GM21576 (cell line): ENCODE results near the gene EFHB.
"Not testable (repeated sequence)": the region's sequence is repeated elsewhere in the genome, so short reads cannot be mapped to it uniquely, and the experiment has no call there.

Experiments used
- ATAC-seq: cut with Tn5 transposase; IDR thresholded peaks from one replicate; pipeline ENCODE4 v1.9.1; 2021; ENCODE audit warnings: mild to moderate bottlenecking, moderate library complexity; ENCODE audit not compliant: unreplicated experiment

Gene EFHB, protein sequence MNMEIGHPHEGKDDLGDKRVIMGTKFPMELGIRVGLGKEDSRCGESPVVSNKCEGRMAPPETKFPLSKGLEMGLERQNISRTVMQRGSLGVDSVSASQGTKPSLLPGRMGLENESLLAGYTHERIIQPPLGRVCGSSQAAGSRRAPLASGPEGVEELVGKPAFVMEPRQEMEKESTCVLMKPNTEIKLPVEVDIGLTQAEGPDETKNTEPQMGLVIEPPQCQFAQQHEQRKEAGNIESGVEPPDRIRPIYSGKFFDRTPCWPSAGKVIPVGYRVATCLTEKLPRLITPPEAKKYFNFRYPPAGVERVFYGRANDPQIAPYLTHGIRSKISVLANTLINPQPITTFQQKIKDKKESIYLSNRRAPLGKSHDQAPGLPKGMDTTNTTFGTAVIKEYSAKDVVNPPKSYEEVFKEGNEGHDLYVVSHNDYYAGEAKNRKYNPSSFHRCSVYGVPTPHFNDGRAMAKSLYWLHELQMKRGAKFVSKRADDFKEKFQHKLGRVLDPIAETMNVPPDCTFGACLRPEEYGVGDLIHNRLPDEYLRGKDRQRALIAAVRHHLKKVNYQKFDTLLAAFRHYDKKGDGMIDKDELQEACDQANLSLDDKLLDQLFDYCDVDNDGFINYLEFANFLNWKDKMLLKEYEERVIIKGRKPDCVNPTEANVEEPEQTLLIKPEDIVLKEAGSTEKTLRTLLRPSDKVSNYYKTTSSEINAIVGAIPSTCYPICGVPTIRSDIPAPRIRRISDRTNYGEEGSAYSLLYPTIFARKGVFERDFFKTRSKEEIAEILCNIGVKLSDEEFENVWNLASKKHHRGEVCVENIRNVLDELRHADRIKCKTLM

DNA sequence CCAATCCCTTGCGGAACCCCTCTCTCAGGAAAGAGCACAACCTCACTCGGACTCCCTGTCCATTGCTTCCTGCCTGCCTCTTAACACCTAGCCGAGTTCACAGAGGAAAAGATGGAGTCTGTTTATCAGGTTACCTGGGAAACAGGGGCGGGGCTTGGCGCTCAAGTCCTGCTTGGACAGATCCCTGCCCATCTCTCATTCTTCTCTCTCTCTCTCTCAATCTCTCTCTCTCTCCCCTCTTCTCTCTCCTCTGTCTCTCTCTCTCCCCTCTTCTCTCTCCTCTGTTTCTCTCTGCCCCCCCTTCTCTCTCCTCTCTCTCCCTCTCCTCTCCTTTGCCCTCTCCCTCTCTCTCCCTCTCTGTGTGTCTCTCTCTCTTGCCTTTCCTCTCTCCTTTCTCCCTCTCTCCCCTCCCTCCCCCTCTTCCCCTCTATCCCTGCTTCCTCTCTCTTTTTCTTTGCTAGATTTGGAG, at the start of gene EFHB:
Gene EFHB, minus strand, starts transcription at position 120 of the 469 bp plus-strand sequence. CDS start 199 bp downstream, outside the sequence.
- no peak for ATAC-seq

DNA sequence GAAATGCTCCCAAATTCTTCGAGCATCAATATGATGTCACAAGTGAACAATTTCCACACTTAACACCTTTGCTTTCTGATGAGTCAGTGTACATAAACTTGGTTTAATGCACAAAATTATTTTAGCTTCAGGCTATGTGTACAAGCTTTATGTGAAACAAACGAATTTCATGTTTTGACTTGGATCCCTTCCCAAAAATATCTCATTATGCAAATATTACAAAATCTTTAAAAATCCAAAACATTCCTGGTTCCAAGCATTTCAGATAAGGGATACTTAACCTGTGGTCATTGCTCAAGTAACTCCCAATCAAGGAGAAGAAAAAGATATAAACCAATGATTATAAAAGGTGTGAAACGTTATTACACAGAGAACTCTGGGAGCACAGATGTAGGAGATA, 38.0 kb upstream of the EFHB start:
- no peak for ATAC-seq

DNA sequence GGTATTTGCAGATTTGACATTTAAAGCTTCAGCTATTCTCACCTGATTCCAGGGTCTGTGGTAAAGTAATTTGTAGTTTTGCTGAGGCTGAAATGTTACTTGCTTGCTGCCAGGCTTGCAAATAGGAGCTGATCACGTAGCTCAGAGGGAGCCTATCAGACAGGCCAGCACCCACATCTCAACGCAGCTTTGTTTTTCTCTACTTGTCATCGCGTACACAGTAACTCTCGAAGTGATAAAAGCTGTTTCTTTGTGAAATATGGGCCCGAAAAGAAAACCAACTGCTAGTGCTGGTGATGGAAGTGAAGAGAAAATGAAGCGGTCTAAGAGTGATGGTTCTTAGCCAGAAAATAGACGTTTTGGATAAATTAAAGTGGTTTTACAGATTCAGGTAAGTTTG, 36.3 kb upstream of the EFHB start:
- ATAC-seq, result no peak

DNA sequence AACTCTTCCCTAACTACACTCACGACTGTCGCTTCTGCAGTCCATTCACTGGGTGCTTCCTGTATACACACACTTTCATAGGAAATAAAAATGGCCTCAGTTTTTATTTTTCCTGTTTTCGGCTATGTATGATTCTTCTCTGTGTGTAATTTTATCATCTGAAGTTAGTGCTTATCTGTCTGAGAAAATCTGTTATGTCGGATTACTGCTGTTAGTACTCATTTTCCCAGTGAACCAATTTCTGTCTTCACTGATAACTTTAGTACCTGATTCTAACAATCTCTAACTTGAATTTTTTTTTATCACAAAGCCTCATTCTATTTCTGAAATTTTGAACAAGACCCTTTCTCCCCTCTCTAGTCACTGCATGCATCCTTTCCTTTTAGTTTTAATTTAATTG, 33.8 kb upstream of the EFHB start:
- ATAC-seq, result no peak

DNA sequence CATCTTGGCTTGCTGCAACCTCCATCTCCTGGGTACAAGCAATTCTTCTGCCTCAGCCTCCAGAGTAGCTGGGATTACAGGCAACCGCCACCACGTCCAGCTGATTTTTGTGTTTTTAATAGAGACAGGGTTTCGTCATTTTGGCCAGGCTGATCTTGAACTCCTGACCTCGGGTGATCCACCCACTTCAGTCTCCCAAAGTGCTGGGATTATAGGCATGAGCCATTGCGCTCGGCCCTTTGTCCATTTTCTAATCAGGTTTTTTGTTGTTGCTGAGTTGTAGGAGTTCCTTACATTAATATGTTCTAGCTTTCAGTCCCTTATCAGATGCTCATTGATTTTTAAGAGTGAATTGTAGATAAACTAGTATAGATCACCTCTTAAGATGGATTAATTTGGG, 33.2 kb upstream of the EFHB start:
- ATAC-seq, result no peak

DNA sequence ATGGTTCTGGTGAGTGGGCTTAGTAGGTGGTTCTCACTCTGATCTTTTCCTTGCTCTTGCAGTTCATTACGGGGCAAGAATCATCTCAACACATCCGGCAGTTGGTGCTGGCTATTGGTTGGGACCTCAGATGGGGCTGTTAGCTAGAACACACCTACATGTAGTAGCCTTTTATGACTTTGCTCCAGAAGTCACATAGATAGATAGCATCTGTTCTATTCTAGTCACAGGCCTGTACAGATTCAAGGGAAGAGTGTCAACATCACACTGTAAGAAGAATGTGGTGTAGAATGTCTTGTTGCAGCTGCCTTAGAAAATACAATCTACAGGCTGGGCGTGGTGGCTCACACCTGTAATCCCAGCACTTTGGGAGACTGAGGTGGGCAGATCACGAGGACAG, 27.9 kb upstream of the EFHB start:
- no peak for ATAC-seq

DNA sequence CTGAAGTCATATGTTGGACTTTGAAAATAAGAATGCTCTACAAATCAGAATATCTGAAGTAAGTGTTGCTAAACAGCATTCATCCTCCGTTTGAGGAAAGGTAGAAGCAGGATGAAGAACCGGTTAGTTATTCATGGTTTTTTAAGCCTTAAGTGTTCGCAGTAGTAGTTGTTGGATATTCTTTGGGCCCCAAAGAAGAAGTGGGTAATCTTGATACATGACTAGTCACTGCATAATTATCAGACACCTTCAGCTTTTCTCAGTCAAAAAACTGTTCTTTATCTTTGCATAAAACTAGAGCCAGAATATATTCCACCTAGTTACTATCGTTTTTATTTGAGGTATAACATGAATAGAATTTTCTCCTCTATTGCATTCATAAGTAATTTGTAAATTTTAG, 26.7 kb upstream of the EFHB start:
- ATAC-seq, result no peak

DNA sequence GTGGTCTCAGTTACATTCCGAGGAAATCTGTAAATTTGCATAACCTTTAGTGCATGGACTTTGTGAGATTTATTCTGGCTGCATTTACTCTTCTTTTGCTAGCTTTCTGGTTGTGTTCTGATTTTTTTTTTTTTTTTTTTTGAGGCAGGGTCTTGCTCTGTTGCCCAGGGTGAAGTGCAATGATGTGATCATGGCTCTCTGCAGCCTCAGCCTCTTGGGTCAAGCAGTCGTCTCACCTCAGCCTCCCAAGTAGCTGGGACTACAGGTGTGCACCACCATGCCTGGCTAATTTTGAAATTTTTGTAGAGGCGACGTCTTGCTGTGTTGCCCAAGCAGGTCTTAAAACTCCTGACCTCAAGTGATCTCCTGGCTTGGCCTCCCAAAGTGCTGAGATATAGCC, 25.5 kb upstream of the EFHB start:
- no peak for ATAC-seq

DNA sequence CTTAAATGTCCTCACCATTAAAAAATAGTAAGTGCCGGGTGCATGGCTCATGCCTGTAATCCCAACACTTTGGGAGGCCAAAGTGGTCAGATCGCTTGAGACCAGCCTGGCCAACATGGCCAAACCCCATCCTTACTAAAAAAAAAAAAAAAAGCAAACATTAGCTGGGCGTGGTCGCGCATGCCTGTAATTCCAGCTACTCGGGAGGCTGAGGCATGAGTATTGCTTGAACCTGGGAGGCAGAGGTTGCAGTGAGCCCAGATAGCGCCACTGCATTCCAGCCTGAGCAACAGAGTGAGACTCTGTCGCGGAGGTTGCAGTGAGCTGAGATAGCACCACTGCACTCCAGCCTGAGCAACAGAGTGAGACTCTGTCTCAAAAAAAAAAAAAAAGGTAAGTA, 23.3 kb upstream of the EFHB start:
- not testable (repeated sequence) for ATAC-seq

DNA sequence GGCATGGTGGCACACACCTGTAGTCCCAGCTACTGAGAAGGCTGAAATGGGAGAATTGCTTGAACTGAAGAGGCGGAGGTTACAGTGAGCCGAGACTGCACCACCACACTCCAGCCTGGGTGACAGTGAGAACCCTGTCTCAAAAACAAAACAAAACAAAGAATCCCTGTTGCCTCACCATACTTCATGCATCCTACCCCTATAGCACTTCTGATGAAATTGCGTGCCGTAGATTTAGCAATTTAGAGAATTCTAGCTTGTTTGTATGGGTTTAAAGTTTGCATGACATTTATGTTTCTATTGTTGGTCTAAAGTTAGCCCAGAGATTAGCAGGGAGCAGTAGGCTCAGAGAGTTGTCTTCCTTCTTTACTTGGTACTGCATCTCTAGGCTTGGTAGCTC, 20.7 kb upstream of the EFHB start:
- no peak for ATAC-seq

DNA sequence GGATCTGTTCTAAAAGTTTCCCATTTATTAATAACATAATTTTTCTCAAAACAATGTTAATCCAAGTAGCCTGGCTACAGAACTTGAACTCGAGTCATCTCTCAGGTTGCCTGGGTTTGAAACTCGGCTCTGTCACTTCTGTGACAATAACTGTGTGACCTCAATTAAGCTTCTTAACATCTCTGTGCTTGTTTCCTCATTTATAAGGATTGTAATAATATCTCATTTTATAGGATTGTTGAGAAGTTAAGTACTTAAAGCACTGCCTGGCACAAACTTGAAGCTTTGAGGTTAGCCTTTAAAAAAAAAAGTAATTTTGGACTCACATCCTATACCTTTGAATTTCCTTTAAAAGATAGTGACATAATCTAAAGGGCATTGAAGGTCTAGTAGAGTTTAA, 16.3 kb upstream of the EFHB start:
- no peak for ATAC-seq

DNA sequence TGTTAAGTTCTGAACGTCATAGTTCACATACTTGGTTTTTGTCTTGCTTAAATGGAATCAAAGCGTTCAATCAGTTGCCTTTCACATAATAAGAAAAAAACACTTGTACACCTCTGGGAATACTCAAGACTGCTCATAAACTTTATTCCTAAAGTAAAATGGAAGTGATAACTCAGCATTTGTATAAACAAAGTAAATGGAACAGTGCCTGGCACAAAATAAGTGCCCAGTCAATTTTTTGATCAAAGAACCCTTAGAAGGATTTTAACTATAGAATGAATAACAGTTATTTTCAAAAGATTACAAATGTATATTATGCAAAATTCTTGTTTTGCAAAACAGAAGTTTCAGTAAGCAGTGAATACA, 14.2 kb upstream of the EFHB start:
- no peak for ATAC-seq

DNA sequence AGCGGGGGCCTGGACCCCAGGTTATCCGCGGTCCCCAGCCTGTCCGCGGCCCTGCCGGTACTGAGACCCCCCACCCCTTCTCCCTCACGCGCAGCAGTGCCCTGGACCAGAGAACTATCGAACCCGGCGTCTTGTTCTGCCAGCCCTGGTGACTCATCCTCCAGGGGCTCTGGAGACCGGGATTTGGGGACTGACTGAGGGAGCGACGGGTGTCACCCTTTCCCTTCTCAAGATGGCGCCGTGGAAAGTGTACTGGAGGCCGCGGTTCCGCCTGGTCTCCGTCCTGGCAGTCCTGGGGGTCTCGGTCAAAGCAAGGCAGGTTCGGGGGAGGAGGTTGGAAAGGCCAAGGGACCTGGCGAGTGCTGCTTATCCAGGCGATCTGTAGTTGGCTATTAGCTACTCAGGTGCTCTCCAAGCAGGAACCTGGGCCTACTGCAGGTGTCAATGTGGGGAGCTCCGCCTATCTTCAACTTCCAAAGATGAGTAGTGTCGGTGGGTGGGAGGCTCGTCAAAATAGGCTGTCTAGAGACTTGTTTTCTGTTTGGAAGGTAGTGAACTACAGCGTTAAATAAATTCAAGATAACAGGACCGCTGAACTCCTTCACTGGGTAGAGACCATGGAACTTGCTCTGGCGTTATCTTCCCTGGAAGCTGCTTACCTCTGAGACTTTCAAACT, 13.7 kb upstream of the EFHB start:
- peak; percentile 18 for ATAC-seq

DNA sequence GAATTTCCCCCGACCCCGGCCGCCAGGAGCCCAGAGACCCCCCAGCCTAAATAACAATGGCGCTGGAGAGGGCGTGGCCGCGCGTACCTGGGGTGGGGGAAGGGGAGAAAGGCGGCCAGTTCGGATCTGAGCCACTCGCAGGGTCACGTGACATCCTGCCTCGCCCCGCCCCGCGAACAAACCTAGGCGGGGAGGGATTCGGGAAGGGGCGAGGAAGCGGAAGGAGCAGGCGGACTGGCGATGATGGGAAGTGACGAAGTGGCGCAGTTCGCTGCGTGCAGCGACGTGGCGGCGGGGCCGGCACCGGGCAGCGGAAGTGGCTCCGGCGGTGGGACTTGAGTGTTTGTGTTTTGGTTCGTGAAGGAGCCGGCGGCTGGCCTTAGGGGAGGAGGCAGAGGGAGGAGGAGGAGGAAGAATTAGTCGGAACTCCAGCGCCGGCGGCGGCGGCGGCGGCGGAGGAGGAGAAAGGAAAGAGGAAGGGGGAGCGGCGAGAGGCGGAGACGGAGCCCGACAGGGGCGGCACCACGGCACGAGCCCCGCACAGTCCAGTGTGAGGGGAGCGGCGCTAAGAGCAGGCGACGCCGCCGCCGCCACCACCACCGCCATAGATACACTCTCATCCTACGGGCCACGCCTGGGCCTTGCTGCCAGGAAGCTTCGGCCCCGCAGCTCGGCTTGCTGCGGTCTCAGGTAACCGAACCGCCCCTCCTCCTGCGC, 13.0 kb upstream of the EFHB start, which contains the start of gene RAB5A:
Gene RAB5A, plus strand, starts transcription at position 266 of the 717 bp plus-strand sequence. CDS start 3,802 bp downstream, outside the sequence.
- ATAC-seq, result peak; percentile 96

DNA sequence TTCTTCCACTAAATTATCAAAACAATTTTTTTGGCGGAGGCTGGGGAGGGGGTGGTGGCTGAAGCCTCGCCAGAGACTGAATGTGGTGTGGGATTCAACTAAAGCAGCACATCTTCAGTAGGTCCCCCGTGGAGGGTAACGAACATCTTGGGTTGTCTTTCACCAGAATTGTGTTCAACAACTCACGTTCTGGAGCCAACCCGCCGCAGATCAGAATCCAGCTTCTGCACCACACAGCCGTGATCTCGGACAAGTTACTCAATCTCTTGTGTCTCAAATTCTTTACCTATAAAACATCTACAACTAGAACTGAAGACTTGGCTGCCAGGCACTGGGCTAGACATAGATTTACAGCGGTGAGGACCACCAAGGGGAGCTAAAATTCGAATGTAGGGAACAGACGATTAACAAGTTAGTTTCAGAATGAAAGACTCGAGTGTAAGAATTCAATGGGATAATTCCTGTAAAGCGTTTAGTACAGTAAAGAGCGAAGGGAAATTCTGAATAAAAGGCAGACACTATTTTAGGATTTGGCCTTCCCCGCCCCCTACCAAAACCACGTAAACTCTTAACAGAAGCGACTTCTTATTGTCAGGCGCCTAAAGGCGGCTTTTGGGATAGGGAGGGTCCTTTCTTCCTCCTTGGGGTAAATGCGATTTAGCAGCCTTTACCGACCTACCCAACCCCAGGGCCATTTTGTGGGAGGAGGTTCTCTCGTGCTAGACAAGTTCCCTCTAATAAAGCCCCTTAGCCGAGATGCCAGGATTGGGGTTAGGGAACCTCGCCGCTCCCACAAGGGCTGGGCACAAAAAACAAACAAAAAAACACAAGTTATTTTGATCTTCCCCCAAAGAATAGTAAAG, 12.2 kb upstream of the EFHB start:
- ATAC-seq, result peak; percentile 4

DNA sequence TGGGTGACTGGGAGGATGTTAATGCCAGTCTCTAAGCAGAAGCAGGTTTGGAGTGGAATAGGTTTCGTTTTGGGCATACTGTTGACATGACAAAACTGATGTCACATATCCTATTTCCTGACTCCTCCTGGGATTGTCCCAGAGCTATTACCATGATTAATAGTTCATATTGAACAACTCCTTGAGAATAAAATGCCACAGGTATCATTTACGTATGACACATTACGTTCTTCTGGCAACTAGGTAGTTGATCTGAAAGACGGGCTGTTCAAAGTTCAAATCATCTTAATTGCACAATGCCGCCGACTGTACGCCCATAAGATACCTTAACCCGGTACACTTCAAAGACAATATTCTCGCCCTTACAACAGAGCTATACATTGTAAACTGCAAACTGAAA, 11.5 kb upstream of the EFHB start:
- ATAC-seq, result no peak

DNA sequence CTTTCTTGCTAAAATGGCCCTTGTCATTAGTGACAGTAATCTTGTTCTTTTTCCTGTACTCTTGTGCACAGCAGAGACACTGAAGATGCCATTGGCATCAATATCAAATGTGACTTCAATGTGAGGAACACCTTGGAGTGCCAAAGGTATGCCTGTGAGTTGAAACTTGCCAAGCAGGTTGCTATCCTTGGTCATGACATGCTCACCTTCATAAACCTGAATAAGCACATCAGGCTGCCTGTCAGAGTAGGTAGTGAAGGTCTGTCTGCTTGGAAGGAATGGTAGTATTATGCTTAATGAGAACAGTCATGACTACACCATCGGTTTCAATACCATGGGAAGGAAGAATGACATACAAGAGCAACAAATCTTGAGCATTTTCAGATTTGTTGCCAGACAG, 6.6 kb upstream of the EFHB start:
- no peak for ATAC-seq

DNA sequence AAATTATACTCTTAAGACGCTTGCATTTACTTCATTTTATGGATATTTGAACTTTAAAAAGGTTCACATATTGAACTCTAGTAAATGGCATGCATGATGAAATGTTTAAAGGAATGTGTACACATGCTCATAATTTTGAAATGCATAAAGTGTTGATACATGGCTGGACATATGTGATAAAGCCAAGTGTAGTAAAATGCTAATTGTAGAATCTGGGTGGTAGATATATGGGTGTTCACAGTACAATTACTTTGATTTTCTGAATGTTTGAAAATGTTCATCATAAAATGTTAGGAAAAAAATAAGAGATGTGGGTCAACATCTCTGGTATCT, 4.2 kb upstream of the EFHB start:
- ATAC-seq, result no peak

DNA sequence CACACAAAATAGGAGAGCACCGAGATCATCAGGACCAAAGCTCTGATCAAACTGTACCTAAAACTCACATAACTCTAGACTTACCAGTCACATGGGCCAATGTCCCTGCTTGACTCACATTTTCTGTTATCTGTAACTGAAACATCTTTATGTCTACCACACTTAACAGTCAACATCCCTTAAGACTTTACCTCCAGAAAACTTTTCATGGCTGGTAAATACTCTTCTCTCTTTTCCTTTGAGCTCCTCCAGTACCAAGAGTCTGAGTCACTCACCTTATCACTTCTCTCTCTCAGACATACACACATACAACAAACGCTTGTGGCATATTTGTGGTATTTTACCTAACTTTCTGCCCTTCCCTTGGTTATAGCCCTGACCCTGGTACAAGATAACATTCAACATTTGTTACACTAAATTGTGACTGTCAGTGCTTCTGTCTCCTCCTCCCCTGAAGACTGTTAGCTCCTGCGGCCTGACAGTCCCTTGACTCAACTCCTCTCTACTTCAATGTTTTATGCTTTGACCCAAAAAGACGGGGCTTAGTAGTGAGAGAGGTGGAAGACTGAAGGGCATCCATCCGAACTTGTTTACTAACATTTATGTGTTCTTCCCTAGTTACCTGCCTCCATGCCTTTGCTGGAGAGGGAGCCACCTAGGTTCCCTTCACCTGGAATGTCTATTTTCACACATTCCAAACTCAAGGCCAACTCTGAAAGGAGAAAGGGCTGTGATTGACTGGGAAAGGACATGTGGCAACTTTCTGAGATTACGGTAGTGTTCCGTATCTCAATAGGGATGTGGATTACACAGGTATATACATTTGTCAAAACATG, 3.7 kb upstream of the EFHB start:
- ATAC-seq, result no peak
